Endothelial cell of umbilical vein (primary cell): ENCODE data around the gene PPM1L. TPM values are rescaled to one million over a fixed set of nuclear protein-coding genes. Genes with fewer than 3 reads are reported as not detected.

Experiments used
- BruUV-seq: library from RNA; stranded (reverse); fragments of 400-500 nt; replicated peaks from 2 replicates; lab custom pipeline; 2021; lab: Mats Ljungman, UMichigan
- CTCF ChIA-PET: fragments of 300-600, 350-600 bp; sonication (Branson Sonifier 250); formaldehyde crosslinking; loops from one replicate; lab custom pipeline; 2021; ENCODE audit warnings: antibody characterized with exemption, inconsistent platforms; lab: Charles Lee
- POLR2A ChIA-PET: fragments of 300-600, 350-600 bp; sonication (Branson Sonifier 250); formaldehyde crosslinking; loops from one replicate; lab custom pipeline; 2021; ENCODE audit warnings: antibody characterized with exemption, inconsistent platforms; lab: Charles Lee
- DNase-seq: peaks from one replicate; pipeline ENCODE4 v3.0.0-alpha.2; 2011; ENCODE audit warnings: low read depth, low spot score
- FAIRE-seq: peaks from 2 replicates; lab custom pipeline; 2011; peaks lifted over from hg19 to GRCh38; lab: Jason Lieb, UNC
- H2AFZ ChIP-seq: 2 replicates; pipeline ENCODE4 v1.6.0; 2012; ENCODE audit warnings: low read depth, low read length, control low read depth, inconsistent platforms
- H3K27ac ChIP-seq: 2 replicates; pipeline ENCODE4 v1.5.1; 2011; ENCODE audit warnings: low read depth, mild to moderate bottlenecking, control low read depth, low read length, moderate library complexity; ENCODE audit not compliant: insufficient read depth
- H3K27me3 ChIP-seq, 2 experiments: 2 replicates each; pipeline versions ENCODE4 v1.6.0 to v1.6.1; 2011; ENCODE audit warnings: low read length in 2 of 2, mixed read lengths in 1 of 2; ENCODE audit not compliant: control insufficient read depth in 2 of 2, insufficient read depth in 2 of 2
- H3K36me3 ChIP-seq, 2 experiments: 2 replicates in 1 of 2; 3 replicates in 1 of 2; pipeline ENCODE4 v1.5.1; 2011; ENCODE audit warnings: low read length in 2 of 2, mild to moderate bottlenecking in 1 of 2, moderate library complexity in 1 of 2; ENCODE audit not compliant: control insufficient read depth in 2 of 2, insufficient read depth in 2 of 2; ENCODE audit errors: extremely low read depth in 1 of 2
- H3K4me1 ChIP-seq: 3 replicates; pipeline ENCODE4 v1.5.1; 2011; ENCODE audit warnings: mild to moderate bottlenecking, low read length; ENCODE audit not compliant: control insufficient read depth, insufficient read depth; ENCODE audit errors: extremely low read depth
- H3K4me2 ChIP-seq: 2 replicates; pipeline ENCODE4 v1.6.1; 2011; ENCODE audit warnings: low read length, control low read depth, mixed read lengths; ENCODE audit not compliant: insufficient read depth
- H3K4me3 ChIP-seq, 3 experiments: fragments of 200-600 bp in 1 of 3; sonication (generic), shearing (Covaris generic) in 1 of 3; replicated peaks in 1 of 3; 2 replicates each; pipeline ENCODE4 v1.5.1; 2011 to 2016; ENCODE audit warnings: control low read depth in 3 of 3, low read length in 3 of 3, mild to moderate bottlenecking in 2 of 3, inconsistent platforms in 1 of 3, low read depth in 1 of 3, moderate library complexity in 1 of 3; ENCODE audit not compliant: insufficient read depth in 1 of 3
- H3K79me2 ChIP-seq: 2 replicates; pipeline ENCODE4 v1.6.0; 2012; ENCODE audit warnings: low read length, inconsistent platforms; ENCODE audit not compliant: control insufficient read depth, insufficient read depth
- H3K9ac ChIP-seq: replicated peaks from 2 replicates; pipeline ENCODE3; 2011; ENCODE audit warnings: low read length, control low read depth; ENCODE audit not compliant: insufficient read depth; ENCODE audit errors: extremely low read depth
- H3K9me1 ChIP-seq: replicated peaks from 3 replicates; pipeline ENCODE4 v1.6.0; 2011; ENCODE audit warnings: mild to moderate bottlenecking, low read length; ENCODE audit not compliant: control insufficient read depth, insufficient read depth; ENCODE audit errors: extremely low read depth
- H3K9me3 ChIP-seq: replicated peaks from 2 replicates; pipeline ENCODE4 v1.5.1; 2012; ENCODE audit warnings: low read length, inconsistent platforms; ENCODE audit not compliant: control insufficient read depth, insufficient read depth
- H4K20me1 ChIP-seq: replicated peaks from 2 replicates; pipeline ENCODE3; 2011; ENCODE audit warnings: mild to moderate bottlenecking, low read length; ENCODE audit not compliant: control insufficient read depth, insufficient read depth; ENCODE audit errors: extremely low read depth
- CTCF ChIP-seq, 2 donors: IDR thresholded peaks; 1 replicate in 1 of 2; 2 replicates in 1 of 2; pipeline ENCODE4 v1.5.1; 2011; ENCODE audit warnings: low read length in 2 of 2, mild to moderate bottlenecking in 2 of 2, moderate library complexity in 2 of 2, control low read depth in 1 of 2, inconsistent platforms in 1 of 2, low read depth in 1 of 2; ENCODE audit not compliant: insufficient read depth in 1 of 2; ENCODE audit errors: extremely low read depth in 1 of 2
- EZH2 ChIP-seq: IDR thresholded peaks from 2 replicates; pipeline ENCODE4 v1.6.1; 2012; ENCODE audit warnings: borderline replicate concordance, low read depth, mild to moderate bottlenecking, moderate library complexity, low read length, inconsistent platforms; ENCODE audit not compliant: severe bottlenecking
- FOS ChIP-seq: IDR thresholded peaks from 2 replicates; pipeline ENCODE4 v1.6.1; 2011; ENCODE audit warnings: mild to moderate bottlenecking, low read length, moderate library complexity, borderline replicate concordance; ENCODE audit not compliant: insufficient read depth
- GATA2 ChIP-seq: IDR thresholded peaks from 2 replicates; pipeline ENCODE4 v1.7.0; 2011; ENCODE audit warnings: low read depth, mild to moderate bottlenecking, moderate library complexity, mixed read lengths, low read length; ENCODE audit not compliant: insufficient read length, insufficient read depth
- JUN ChIP-seq: IDR thresholded peaks from 2 replicates; pipeline ENCODE4 v1.6.1; 2011; ENCODE audit warnings: borderline replicate concordance, low read depth; ENCODE audit not compliant: insufficient read length, insufficient read depth
- MAX ChIP-seq: IDR thresholded peaks from 2 replicates; pipeline ENCODE4 v1.6.1; 2011; ENCODE audit not compliant: insufficient read depth, insufficient read length
- MYC ChIP-seq: IDR thresholded peaks from one replicate; pipeline ENCODE4 v1.6.1; 2011; ENCODE audit warnings: mild to moderate bottlenecking, low read depth, low read length
- POLR2A ChIP-seq: IDR thresholded peaks from 2 replicates; pipeline ENCODE4 v1.6.1; 2012; ENCODE audit warnings: low read depth, mild to moderate bottlenecking, control low read depth, low read length
- POLR2AphosphoS5 ChIP-seq: IDR thresholded peaks from 2 replicates; pipeline ENCODE4 v1.6.1; 2012; ENCODE audit warnings: low read depth, mild to moderate bottlenecking, control low read depth, low read length, moderate library complexity; ENCODE audit not compliant: insufficient read depth
- dilution Hi-C: fragments of 300-500 bp; cut with MboI; formaldehyde crosslinking; loops from one replicate; pipeline ENCODE4 v1.15.0; 2019; ENCODE audit warnings: low sequenced_read_pairs; ENCODE audit not compliant: extremely low pct_ligation_motif_present
- intact Hi-C: fragments of 100-400 bp; cut with micrococcal nuclease; formaldehyde crosslinking; loops from one replicate; pipeline ENCODE4 v1.10.0; 2022
- polyA plus RNA-seq, 4 experiments: library from polyadenylated mRNA; depleted of rRNA in 3 of 4; stranded (reverse) in 3 of 4; unstranded in 1 of 4; fragments of >200 nt; gene quantifications; 2 replicates each; pipeline versions ENCODE4 v1.2.1 to v1.2.3, GENCODE V29; 2011 to 2012; ENCODE audit warnings: missing spikeins in 1 of 4
- total RNA-seq: library from RNA; stranded (reverse); gene quantifications from 2 replicates; pipeline ENCODE4 v1.2.3, GENCODE V29; 2021

Gene PPM1L
- total and polyA plus RNA-seq, 2 donors (not counting 3 experiments of a cell fraction or from before 2014, with no cell fraction given): 0.63 to 2.9 TPM

DNA sequence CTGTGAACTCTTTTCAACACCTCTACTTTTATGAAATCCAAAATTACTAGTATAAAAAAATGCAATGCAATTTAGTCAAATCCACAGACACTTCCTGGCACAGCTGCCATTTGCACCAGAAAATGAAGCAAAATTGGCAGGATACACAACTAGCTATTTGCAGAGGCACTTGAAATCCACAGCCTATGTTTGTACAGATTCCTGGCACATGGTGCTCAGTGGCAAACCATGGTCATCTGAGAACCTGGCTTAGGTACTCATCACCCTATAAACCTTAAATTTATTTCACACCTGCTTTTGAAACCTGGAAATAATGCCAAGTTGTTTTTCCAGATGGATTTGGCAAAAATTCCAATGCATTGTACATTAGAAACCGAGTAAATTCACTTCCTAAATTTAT is 20.2 kb upstream of the PPM1L start:
- Histone ChIP-seq H3K9ac (no peak overlapping the region), H3K36me3 (no peaks in the 10 kb centered on the region), H3K27me3 (peaks cover 0 to 3% of the 10 kb centered on the region in 2 experiments), H3K4me3 (no peak overlapping the region), H4K20me1 (no peaks in the 10 kb centered on the region), H3K9me1 (no peaks in the 10 kb centered on the region), H2AFZ (no peak overlapping the region), H3K4me1 (no peaks in the 10 kb centered on the region), H3K27ac (no peak overlapping the region), H3K9me3 (no peaks in the 10 kb centered on the region), H3K79me2 (no peaks in the 10 kb centered on the region), H3K4me2 (no peak overlapping the region)
- no TSS peak for BruUV-seq
- no peak for DNase-seq
- POLR2A ChIA-PET: no interaction called here
- intact Hi-C loops (no loop called here), dilution Hi-C loops (no loop called here)
- TF ChIP-seq FOS (no peak), POLR2A (no peak), GATA2 (no peak), MYC (no peak), POLR2AphosphoS5 (no peak), MAX (no peak), JUN (no peak), EZH2 (no peak), CTCF (IDR thresholded peaks at IDR 0.05; ENCODE audit: extremely low read depth in 1 of 2, insufficient read depth in 1 of 2, low read depth in 1 of 2, low read length in 2 of 2) (no peak)
- FAIRE-seq: no peak
- CTCF ChIA-PET: interaction anchor here (0.6 kb wide), 1 partner anchor 573 kb away, joined by 3 read pairs; no protein-coding TSS in a partner anchor
